ENCODE data around the gene SAP30L. TPM values are rescaled to one million over a fixed set of nuclear protein-coding genes. Genes with fewer than 3 reads are reported as not detected.

SAP30L gene, protein sequence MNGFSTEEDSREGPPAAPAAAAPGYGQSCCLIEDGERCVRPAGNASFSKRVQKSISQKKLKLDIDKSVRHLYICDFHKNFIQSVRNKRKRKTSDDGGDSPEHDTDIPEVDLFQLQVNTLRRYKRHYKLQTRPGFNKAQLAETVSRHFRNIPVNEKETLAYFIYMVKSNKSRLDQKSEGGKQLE
- polyA plus RNA-seq (2013): 22.8 TPM

DNA sequence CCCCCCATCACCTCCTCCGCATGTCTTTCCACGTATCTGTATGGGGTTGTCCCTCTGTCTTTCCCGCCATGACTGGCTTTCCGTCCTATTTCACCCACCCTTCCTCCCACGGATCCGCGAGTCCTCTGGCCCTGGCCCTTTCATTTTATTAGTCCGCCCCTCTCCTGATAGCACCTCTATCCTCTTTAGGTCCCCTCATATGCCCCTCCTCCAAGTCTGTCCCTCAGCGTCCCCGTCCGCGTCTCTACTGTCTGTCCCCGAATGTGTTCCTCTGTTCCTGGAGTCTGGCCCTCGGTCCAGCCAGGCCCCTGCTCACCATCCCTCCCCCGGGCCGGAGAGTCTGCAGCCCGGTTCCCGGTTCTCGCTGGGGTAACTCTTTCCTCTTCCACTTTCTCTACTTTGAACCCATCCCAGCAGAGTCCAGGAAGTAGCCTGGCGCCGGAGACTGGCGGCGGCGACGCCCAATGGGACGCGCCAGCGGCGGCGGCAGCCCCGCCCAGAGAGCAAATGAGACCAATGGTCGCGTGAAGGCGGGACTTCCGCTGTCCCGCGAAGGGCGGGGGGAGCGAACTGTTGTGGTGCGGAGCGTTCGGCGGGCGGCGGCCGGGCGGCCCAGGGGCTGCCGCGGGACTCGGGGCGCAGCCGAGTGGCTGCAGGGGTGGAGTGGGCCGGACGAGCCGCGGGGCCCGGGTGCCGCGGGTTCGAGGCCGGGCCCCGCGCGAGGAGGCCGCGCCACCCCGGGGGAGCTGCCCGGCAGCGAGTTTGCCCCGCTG lies at the start of gene SAP30L:
Gene SAP30L, plus strand, starts transcription at position 576 of the 773 bp plus-strand sequence. CDS start 608 bp downstream, outside the sequence.
- WGBS (ENCODE audit: insufficient coverage): 0% methylated on average over 52 of the region's 70 CpGs
- H3K27me3 ChIP-seq (replicated peaks in 2 of 5; ENCODE audit: control insufficient read depth in 4 of 5, insufficient read depth in 5 of 5, low read length in 4 of 5): no peaks in the 10 kb centered on the region
- peaks cover 17 to 38% (median 24%) of the 10 kb centered on the region in 4 experiments for H3K4me1 ChIP-seq (ENCODE audit: control extremely low read depth in 1 of 4, control insufficient read depth in 4 of 4, insufficient read depth in 4 of 4, low read length in 3 of 4)
- H3K9me3 ChIP-seq (ENCODE audit: control extremely low read depth in 1 of 5, control insufficient read depth in 4 of 5, insufficient read depth in 2 of 5, low read depth in 1 of 5, low read length in 4 of 5): no peaks in the 10 kb centered on the region
- H3K27ac ChIP-seq (ENCODE audit: insufficient read depth in 1 of 2, low read depth in 1 of 2, low read length in 2 of 2, poor library complexity in 1 of 2, severe bottlenecking in 2 of 2): peak within 1 kb of the TSS in 1 of 2 experiments; percentile 79
- ChIA-PET CTCF (interaction anchor here (0.9 to 1.3 kb wide), 6 partner anchors 21 to 472 kb away, joined by 3 read pairs; no protein-coding TSS in a partner anchor), POLR2A (interaction anchor here (1.3 kb wide), 1 partner anchor 15 kb away, joined by 3 read pairs; no protein-coding TSS in a partner anchor)
- peaks cover 1 to 23% (median 14%) of the 10 kb centered on the region in 4 experiments for H3K36me3 ChIP-seq (ENCODE audit: control insufficient read depth in 4 of 4, insufficient read depth in 4 of 4, low read length in 3 of 4)
- peak; percentile 91 to 95 (median 95) for DNase-seq
- H3K4me3 ChIP-seq (ENCODE audit: control insufficient read depth in 1 of 7, extremely low read depth in 1 of 7, insufficient read depth in 4 of 7, low read depth in 2 of 7, low read length in 6 of 7): peak within 1 kb of the TSS; percentile 89 to 100 (median 97)

DNA sequence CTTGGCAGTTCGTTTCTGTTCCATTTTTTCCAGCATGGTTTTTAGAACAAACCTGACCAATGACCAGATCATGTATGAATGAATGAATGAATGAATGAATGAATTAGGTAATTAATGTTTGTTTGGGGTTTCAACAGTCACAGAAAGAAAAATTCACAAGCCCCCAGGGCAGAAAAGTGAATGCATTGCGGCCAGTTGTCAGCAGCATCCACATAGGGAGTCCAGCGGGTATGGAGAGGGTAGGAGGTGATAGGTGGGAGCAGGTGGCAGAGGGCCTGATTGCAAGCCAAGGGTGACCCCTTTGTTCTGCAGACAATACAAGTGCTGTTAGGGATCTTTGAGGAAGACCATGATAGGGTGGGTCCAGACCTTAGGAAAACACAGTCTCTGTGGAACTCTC lies 49.7 kb upstream of the SAP30L start:
- peaks cover 0 to 13% (median 2%) of the 10 kb centered on the region in 4 experiments for H3K36me3 ChIP-seq (ENCODE audit: control insufficient read depth in 4 of 4, insufficient read depth in 4 of 4, low read length in 3 of 4)
- peaks cover 0 to 8% (median 3%) of the 10 kb centered on the region in 4 experiments for H3K4me1 ChIP-seq (ENCODE audit: control extremely low read depth in 1 of 4, control insufficient read depth in 4 of 4, insufficient read depth in 4 of 4, low read length in 3 of 4)
- WGBS (ENCODE audit: insufficient coverage): 100% methylated on average over 2 of the region's 3 CpGs
- no peak overlapping the region for H3K4me3 ChIP-seq (ENCODE audit: control insufficient read depth in 1 of 7, extremely low read depth in 1 of 7, insufficient read depth in 4 of 7, low read depth in 2 of 7, low read length in 6 of 7)
- CTCF ChIA-PET: no interaction called here
- POLR2A ChIA-PET: no interaction called here
- DNase-seq: no peak
- no peak overlapping the region for H3K27ac ChIP-seq (ENCODE audit: insufficient read depth in 1 of 2, low read depth in 1 of 2, low read length in 2 of 2, poor library complexity in 1 of 2, severe bottlenecking in 2 of 2)
- H3K27me3 ChIP-seq (replicated peaks in 2 of 5; ENCODE audit: control insufficient read depth in 4 of 5, insufficient read depth in 5 of 5, low read length in 4 of 5): no peaks in the 10 kb centered on the region
- no peaks in the 10 kb centered on the region for H3K9me3 ChIP-seq (ENCODE audit: control extremely low read depth in 1 of 5, control insufficient read depth in 4 of 5, insufficient read depth in 2 of 5, low read depth in 1 of 5, low read length in 4 of 5)

DNA sequence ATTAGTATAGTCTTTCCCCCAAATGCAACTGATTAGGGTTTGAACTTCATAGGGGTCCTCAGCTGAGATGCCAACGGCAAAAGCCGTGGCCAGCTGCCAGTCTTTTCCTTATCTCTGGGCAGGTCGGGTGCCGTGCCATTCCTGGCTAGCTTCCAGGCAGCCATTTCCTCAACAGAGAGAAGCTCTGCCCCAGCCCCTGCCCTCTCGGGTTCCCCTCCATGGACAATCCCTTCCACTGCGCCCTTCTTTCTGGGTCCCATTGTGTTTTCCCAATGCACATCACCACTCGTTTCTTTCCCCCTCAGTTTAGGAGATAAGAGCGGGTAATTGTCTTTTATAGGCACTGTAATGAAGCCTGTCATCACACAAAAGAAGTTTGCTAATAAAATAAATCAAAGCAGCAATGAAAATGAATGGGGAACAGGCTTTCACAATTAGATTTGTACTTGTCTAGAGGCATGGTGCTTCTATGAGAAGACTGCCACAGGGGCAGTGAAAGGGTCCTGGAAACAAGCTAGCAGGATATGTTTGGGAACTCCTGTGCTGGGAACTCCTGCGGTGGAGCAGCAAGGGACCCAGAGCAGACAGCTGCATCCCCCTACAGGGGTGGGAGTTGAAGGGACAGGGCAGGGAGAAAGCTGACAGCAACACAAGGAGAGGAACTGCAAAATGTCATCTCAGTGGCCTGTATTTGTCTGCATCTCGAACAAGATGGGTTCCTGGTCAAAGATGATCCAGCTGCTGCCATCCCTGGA lies 48.0 kb upstream of the SAP30L start:
- Histone ChIP-seq H3K9me3 (ENCODE audit: control extremely low read depth in 1 of 5, control insufficient read depth in 4 of 5, insufficient read depth in 2 of 5, low read depth in 1 of 5, low read length in 4 of 5) (no peaks in the 10 kb centered on the region), H3K27me3 (replicated peaks in 2 of 5; ENCODE audit: control insufficient read depth in 4 of 5, insufficient read depth in 5 of 5, low read length in 4 of 5) (no peaks in the 10 kb centered on the region), H3K4me1 (ENCODE audit: control extremely low read depth in 1 of 4, control insufficient read depth in 4 of 4, insufficient read depth in 4 of 4, low read length in 3 of 4) (peaks cover 0 to 8% (median 3%) of the 10 kb centered on the region in 4 experiments), H3K27ac (ENCODE audit: insufficient read depth in 1 of 2, low read depth in 1 of 2, low read length in 2 of 2, poor library complexity in 1 of 2, severe bottlenecking in 2 of 2) (no peak overlapping the region), H3K36me3 (ENCODE audit: control insufficient read depth in 4 of 4, insufficient read depth in 4 of 4, low read length in 3 of 4) (peaks cover 0 to 7% (median 0%) of the 10 kb centered on the region in 4 experiments), H3K4me3 (ENCODE audit: control insufficient read depth in 1 of 7, extremely low read depth in 1 of 7, insufficient read depth in 4 of 7, low read depth in 2 of 7, low read length in 6 of 7) (peak overlapping the region in 1 of 7 experiments; percentile 47)
- WGBS (ENCODE audit: insufficient coverage): 29% methylated on average over 7 of the region's 10 CpGs
- CTCF ChIA-PET: interaction anchor here (0.6 to 2.4 kb wide), 13 partner anchors 10 to 326 kb away, joined by 3 to 10 read pairs (median 3); no protein-coding TSS in a partner anchor
- POLR2A ChIA-PET: no interaction called here
- DNase-seq: peak; percentile 65 to 83 (median 79)

DNA sequence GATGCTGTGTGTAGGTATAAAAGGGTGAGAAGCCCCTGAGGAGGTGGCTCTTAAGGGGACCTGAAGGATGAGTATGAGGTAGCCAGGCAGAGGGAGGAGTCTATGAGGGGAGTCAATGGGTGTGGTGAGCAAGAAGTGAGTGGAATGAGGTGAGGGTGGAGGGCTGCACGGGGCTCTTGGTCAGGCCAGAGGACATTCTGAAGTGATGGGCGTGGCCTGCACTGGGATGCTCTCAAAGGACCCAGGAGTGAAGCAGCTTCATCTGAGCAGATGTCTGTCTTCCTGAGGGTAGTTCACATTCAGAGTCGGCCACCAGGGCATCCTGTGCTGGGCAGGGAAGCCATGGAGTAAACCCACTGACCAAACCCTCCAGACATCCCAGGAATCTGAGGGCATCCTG lies 45.1 kb upstream of the SAP30L start:
- Histone ChIP-seq H3K4me3 (ENCODE audit: control insufficient read depth in 1 of 7, extremely low read depth in 1 of 7, insufficient read depth in 4 of 7, low read depth in 2 of 7, low read length in 6 of 7) (no peak overlapping the region), H3K9me3 (ENCODE audit: control extremely low read depth in 1 of 5, control insufficient read depth in 4 of 5, insufficient read depth in 2 of 5, low read depth in 1 of 5, low read length in 4 of 5) (no peaks in the 10 kb centered on the region), H3K4me1 (ENCODE audit: control extremely low read depth in 1 of 4, control insufficient read depth in 4 of 4, insufficient read depth in 4 of 4, low read length in 3 of 4) (peaks cover 0 to 18% (median 11%) of the 10 kb centered on the region in 4 experiments), H3K36me3 (ENCODE audit: control insufficient read depth in 4 of 4, insufficient read depth in 4 of 4, low read length in 3 of 4) (no peaks in the 10 kb centered on the region), H3K27me3 (replicated peaks in 2 of 5; ENCODE audit: control insufficient read depth in 4 of 5, insufficient read depth in 5 of 5, low read length in 4 of 5) (no peaks in the 10 kb centered on the region), H3K27ac (ENCODE audit: insufficient read depth in 1 of 2, low read depth in 1 of 2, low read length in 2 of 2, poor library complexity in 1 of 2, severe bottlenecking in 2 of 2) (no peak overlapping the region)
- POLR2A ChIA-PET: no interaction called here
- no peak for DNase-seq
- 100% methylated on average over 1 of the region's 3 CpGs for WGBS (ENCODE audit: insufficient coverage)
- CTCF ChIA-PET: interaction anchor here (1.1 to 2.0 kb wide), 2 partner anchors 66 to 203 kb away, joined by 3 to 6 read pairs; no protein-coding TSS in a partner anchor

DNA sequence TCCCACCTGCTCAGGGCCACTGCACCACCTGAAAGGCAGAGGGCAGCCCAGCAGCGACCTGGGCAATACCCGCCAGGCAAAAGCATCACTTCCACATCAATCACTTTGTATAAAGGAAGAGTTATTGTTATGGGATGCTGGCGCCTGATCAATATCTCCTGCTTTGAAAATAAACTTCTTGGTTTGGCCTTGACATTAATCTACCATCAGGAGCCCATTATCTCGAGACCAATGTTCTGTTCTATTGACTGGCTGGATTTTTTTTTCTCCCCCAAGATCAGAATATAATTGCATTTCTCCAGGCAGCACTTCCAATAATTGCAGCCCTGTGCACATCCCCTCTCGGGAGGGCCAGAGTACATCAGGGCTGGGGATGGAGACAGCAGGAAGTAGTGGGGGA lies 44.4 kb upstream of the SAP30L start:
- Histone ChIP-seq H3K9me3 (ENCODE audit: control extremely low read depth in 1 of 5, control insufficient read depth in 4 of 5, insufficient read depth in 2 of 5, low read depth in 1 of 5, low read length in 4 of 5) (no peaks in the 10 kb centered on the region), H3K27me3 (replicated peaks in 2 of 5; ENCODE audit: control insufficient read depth in 4 of 5, insufficient read depth in 5 of 5, low read length in 4 of 5) (no peaks in the 10 kb centered on the region), H3K4me1 (ENCODE audit: control extremely low read depth in 1 of 4, control insufficient read depth in 4 of 4, insufficient read depth in 4 of 4, low read length in 3 of 4) (peaks cover 0 to 19% (median 11%) of the 10 kb centered on the region in 4 experiments), H3K4me3 (ENCODE audit: control insufficient read depth in 1 of 7, extremely low read depth in 1 of 7, insufficient read depth in 4 of 7, low read depth in 2 of 7, low read length in 6 of 7) (no peak overlapping the region), H3K27ac (ENCODE audit: insufficient read depth in 1 of 2, low read depth in 1 of 2, low read length in 2 of 2, poor library complexity in 1 of 2, severe bottlenecking in 2 of 2) (no peak overlapping the region), H3K36me3 (ENCODE audit: control insufficient read depth in 4 of 4, insufficient read depth in 4 of 4, low read length in 3 of 4) (no peaks in the 10 kb centered on the region)
- DNase-seq: no peak
- WGBS (ENCODE audit: insufficient coverage): 90% methylated on average over 2 of the region's 5 CpGs
- POLR2A ChIA-PET: no interaction called here
- CTCF ChIA-PET: interaction anchor here (2.0 kb wide), 1 partner anchor 204 kb away, joined by 6 read pairs; no protein-coding TSS in a partner anchor

DNA sequence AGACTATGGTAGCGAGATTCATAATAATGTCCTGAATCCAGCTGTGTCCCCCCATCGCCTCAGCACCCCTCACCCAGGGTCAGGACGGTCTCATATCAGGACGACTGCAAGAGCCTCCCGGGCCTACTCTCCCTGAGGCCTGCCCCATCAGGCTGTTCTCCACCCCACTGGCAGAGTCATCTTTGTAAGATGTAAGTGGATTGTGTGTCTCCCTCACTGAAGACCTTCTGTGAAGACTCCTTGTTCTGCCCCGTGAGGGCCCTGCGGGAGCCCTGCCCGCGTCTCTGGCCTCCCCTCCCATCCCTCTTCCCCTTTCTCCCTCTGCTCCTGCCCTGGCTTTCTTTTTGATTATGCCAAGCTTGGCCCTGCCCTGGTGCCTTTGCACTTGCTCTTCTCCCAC lies 43.9 kb upstream of the SAP30L start:
- no peak overlapping the region for H3K4me3 ChIP-seq (ENCODE audit: control insufficient read depth in 1 of 7, extremely low read depth in 1 of 7, insufficient read depth in 4 of 7, low read depth in 2 of 7, low read length in 6 of 7)
- H3K9me3 ChIP-seq (ENCODE audit: control extremely low read depth in 1 of 5, control insufficient read depth in 4 of 5, insufficient read depth in 2 of 5, low read depth in 1 of 5, low read length in 4 of 5): no peaks in the 10 kb centered on the region
- H3K36me3 ChIP-seq (ENCODE audit: control insufficient read depth in 4 of 4, insufficient read depth in 4 of 4, low read length in 3 of 4): no peaks in the 10 kb centered on the region
- DNase-seq: no peak
- POLR2A ChIA-PET: no interaction called here
- H3K4me1 ChIP-seq (ENCODE audit: control extremely low read depth in 1 of 4, control insufficient read depth in 4 of 4, insufficient read depth in 4 of 4, low read length in 3 of 4): peaks cover 0 to 23% (median 16%) of the 10 kb centered on the region in 4 experiments
- no peak overlapping the region for H3K27ac ChIP-seq (ENCODE audit: insufficient read depth in 1 of 2, low read depth in 1 of 2, low read length in 2 of 2, poor library complexity in 1 of 2, severe bottlenecking in 2 of 2)
- 92% methylated on average over 7 of the region's 9 CpGs for WGBS (ENCODE audit: insufficient coverage)
- CTCF ChIA-PET: interaction anchor here (2.0 to 10.3 kb wide), 2 partner anchors 204 to 330 kb away, joined by 6 to 106 read pairs; no protein-coding TSS in a partner anchor
- no peaks in the 10 kb centered on the region for H3K27me3 ChIP-seq (replicated peaks in 2 of 5; ENCODE audit: control insufficient read depth in 4 of 5, insufficient read depth in 5 of 5, low read length in 4 of 5)

All from common myeloid progenitor, CD34-positive (primary cell).